HG02571 (cell line): Measurements from ENCODE around the gene GLG1.
"Not testable (repeated sequence)": the region's sequence is repeated elsewhere in the genome, so short reads cannot be mapped to it uniquely, and the experiment has no call there.

Source experiments
- ATAC-seq: cut with Tn5 transposase; IDR thresholded peaks from one replicate; pipeline ENCODE4 v1.9.1; 2021; ENCODE audit warnings: mild to moderate bottlenecking, moderate library complexity; ENCODE audit not compliant: unreplicated experiment

GLG1 gene

GRCh38 chr16:74542911-74543578 is 63.9 kb downstream of the GLG1 start:
- not testable (repeated sequence) for ATAC-seq

DNA sequence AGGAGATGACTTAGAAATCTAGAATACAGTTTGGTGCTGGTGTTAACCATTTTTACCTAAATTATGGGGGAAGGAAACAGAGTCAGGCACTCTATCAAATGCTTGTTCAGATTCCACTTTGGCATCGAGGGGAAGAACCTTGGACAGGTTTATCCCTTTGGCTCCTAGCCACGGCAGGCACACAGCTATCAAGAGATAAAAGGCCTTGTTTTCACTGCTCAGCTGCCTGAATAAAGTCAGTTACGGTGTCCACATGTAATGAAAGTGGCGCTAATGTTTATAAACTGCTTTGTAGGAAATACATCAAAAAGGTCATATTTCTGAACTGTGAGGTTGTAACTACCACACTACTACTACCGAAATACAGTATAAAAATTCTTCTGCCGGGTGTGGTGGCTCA is 66.3 kb downstream of the GLG1 start:
- ATAC-seq = not testable (repeated sequence)

DNA sequence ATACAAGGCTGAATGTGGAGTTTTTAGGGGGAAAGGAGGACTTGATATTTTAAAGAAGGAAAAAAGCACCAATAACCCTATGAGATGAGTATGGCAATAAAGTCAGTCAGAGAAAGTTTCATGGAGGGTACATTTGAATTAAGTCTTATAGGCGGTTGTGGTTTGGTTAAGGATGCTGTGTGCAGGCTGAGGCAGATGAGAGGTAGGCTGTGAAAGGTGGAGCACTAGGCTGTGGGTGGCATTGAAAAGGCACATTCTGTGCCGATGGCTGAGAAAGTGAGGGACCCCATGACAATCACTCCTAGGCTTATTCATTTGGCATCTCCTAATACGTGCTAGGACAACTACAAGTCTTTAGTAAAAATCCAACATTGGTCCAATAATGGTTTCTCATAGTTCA is 68.1 kb downstream of the GLG1 start:
- not testable (repeated sequence) for ATAC-seq

GRCh38 chr16:74537746-74538145 is 69.2 kb downstream of the GLG1 start:
- ATAC-seq = not testable (repeated sequence)

- not testable (repeated sequence) for ATAC-seq
Measured at GRCh38 chr16:74534650-74535049, 72.3 kb downstream of the GLG1 start.

DNA sequence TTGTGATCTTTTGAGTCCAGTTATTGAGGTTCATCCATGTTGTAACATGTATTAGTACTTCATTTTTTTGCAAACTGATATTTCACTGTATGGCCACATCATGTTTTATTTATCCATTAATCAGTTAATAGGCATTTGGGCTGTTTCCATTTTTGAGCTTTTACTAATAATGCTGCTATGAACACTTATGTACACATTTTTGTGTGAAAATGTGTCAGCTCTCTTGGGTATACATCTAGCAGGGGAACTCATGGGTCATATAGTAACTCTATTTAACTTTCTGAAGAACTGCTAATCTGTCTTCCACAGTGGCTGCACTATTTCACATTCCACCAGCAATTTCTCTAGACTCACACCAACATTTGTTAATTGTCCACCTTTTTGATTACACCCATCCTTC is 82.0 kb downstream of the GLG1 start:
- ATAC-seq = no peak

- ATAC-seq = no peak
Measured at GRCh38 chr16:74524117-74524516, 82.8 kb downstream of the GLG1 start.

GRCh38 chr16:74523706-74524105 is 83.2 kb downstream of the GLG1 start:
- ATAC-seq = not testable (repeated sequence)

DNA sequence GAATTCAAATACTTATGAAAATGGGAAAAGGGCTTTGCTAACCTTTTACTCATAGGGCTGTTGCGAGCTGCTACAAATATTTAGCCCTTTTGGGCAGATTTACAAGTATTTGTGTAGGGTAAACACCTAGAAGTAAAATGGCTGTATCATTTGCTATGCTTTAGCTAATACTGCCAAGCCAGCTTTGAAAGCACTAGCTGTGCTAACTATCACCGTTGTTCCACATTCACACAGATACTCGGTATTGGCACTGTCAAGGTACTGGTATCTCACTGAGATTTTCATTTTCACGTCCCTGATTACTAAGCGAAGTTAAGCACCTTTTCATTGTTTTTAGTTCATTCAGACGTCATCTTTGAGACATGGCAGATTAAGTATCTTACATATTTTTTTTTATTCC is 84.8 kb downstream of the GLG1 start:
- no peak for ATAC-seq

DNA sequence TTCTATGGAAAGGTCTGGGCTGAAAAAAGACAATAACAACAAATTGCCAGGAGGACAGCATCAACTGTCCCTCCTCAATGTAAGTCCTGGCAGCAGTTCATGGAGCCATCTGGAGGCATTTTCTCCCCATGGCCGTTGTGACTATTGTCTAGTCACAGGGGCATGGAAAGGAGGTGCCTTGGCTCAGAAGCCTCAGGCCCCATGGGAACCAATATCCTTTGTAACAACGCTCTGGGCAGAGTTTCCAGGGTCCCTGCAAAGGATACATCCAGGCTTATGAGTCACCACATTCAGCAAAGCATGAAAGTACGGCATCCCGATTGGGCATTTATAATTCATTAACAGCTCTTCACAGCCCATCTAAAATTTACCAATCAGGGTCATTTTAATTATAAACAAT is 85.2 kb downstream of the GLG1 start:
- no peak for ATAC-seq

GRCh38 chr16:74518934-74519333 is 88.0 kb downstream of the GLG1 start:
- ATAC-seq = not testable (repeated sequence)

DNA sequence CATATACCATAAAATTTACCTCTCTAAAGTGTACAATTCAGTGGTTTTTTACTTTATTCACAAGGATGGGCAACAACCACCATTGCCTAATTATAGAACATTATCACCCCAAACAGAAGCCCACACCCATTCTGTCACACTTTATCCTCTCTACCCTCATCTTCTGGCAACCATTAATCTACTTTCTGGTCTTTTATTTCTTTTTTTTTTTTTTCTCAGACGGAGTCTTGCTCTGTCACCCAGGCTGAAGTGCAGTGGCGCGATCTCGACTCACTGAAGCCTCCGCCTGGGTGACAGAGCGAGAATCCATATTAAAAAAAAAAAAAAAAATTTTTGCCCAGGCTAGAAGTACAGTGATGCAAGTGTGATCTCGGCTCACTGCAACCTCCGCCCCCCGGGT is 95.0 kb downstream of the GLG1 start:
- no peak for ATAC-seq

DNA sequence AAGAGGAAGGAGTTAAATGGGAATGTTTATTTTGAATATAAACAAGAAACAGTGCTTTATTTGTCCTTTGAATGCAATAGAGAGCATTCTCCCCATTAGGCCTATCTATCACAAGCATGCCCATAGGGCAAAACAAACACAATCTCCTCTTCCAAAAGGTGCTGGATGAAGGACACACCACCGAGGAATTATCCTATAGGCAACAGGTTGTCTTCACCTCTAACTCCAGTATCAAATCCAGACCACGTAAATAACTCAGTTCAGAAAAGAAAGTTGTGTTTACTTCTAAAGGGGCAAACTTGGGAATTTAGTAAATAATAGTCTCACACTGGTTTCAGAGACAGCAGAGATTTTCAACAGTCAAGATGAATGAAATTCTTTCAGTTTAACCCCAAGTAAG is 101.9 kb downstream of the GLG1 start:
- no peak for ATAC-seq

- ATAC-seq = no peak
Measured at GRCh38 chr16:74503412-74503811, 103.5 kb downstream of the GLG1 start.

DNA sequence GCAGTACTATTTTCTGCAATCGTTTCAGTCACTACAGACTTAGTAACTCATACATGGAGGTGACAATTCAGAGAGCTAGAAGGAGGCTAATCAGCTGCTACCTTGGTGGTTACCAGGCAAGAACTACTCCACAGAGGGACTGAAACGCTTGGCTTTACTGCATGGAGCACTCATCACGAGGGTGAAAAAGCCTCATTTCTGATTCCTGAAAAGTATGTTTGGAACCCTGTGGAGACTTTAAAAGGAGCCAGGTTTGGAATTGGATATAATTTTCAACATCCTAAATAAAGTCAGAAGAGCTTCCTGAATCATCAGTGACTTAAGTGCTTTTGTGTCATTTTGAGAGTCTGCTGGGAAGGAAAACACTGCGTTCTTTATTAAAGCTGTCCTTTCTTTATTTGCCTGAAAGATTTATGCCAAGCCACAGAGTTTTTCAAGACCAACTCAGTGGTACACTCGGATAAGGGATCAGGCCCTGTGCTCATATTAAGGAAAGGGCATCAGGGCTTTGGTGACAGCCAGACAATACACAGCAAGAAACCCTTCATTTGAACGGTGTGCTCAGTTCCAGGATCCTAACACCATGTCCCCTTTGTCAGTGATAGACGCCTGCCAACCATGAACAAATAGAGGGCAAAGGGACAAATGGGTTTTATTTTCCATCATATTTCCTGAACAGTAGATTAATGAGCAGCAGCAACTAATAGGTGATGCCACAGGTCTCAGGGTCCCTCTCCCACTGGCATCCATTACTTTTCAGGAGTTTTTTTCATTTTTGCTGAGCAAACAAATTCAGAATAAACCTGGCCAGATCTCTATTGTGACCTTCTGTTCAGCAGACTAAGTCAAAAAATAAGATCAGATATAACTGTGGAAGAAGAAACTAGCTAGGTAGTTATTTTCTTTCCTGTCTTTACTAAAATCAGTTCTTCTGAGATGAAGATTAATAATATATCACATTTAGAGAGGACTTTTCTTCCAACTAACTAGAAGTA is 105.1 kb downstream of the GLG1 start:
- no peak for ATAC-seq

DNA sequence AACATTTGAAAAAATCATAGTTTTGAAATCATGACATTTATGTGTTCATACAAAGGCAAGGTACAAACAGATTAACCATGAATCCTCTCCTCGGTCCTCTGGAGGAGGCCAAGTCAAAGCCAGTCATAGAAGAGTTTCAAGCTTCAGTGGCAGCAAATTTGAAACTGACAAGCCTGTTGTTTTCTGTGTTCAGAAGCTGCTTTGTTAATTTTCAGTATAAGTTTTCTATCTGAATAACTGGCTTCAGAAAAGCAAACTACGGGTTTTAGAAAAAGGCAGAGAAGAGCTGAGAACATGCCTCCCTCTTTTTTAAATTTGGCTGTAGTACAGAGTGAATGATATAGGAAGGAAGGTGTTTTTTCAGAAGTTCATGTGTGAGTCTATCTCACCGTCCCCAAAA is 106.0 kb downstream of the GLG1 start:
- no peak for ATAC-seq

- ATAC-seq = no peak
Measured at GRCh38 chr16:74499114-74499513, 107.8 kb downstream of the GLG1 start.

GRCh38 chr16:74497761-74498160 is 109.2 kb downstream of the GLG1 start:
- ATAC-seq = no peak

DNA sequence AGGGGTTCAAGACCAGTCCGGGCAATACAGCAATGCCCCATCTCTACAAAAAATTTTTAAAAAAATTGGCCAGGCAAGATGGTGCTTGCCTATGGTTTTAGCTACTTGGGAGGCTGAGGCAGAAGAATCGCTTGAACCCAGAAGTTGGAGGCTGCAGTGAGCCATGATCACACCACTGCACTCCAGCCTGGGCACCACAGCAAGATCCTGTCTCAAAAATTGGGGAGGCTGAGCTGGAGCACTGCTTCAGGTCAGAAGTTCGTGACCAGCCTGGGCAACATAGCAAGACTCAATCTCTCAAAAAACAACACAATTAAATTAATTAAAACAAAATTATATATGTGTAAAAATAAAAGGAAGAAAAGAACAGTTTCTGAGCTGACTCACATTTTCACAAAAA is 110.9 kb downstream of the GLG1 start:
- no peak for ATAC-seq

DNA sequence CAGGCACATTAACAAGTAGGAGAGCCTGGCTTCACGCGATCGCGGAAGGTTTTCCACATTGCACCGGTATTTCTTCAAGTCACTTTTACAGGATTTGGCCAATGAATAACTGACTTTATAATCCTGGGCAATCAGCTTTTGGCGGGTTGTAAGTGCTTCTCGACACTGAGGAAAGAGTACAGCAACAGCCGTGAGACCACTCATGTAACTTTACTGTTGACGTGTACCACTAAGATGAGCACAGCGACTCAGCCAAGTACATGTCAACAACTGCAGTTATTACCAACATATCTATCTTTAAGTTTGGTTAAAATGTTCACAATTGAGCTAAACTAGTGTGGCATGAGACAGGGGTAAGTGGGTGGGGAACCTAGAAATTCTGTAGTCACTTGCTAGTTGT is 113.9 kb downstream of the GLG1 start:
- no peak for ATAC-seq

GRCh38 chr16:74487634-74488495 is 119.0 kb downstream of the GLG1 start:
- ATAC-seq = no peak
